Heart left ventricle (tissue), 13 donors: Measurements from ENCODE around the gene DTWD2.
"Not testable (repeated sequence)": the region's sequence is repeated elsewhere in the genome, so short reads cannot be mapped to it uniquely, and the experiment has no call there.

Experiments
- POLR2A ChIP-seq, 2 donors: fragments of 450-650 bp; IDR thresholded peaks; one replicate each; pipeline ENCODE4 v1.6.1; 2017; ENCODE audit warnings: antibody characterized with exemption in 2 of 2, mild to moderate bottlenecking in 2 of 2, moderate library complexity in 2 of 2
- TF ChIP-seq, protein P1 (sequence below), 12 donors: fragments of 200-600 bp; sonication (generic) in 4 of 12; IDR thresholded peaks; one replicate each; pipeline versions ENCODE4 v1.5.0 to v1.8.0; 2018 to 2022; ENCODE audit warnings: antibody characterized with exemption in 12 of 12, mild to moderate bottlenecking in 5 of 12
- donor health status: ischemic (EF 13 %, LVEDD 7.1; RV severe dilation, severe dysfunction).
- donor health status: DM: no; HTN: yes; CAD: no.
- donor health status: DM: no; HTN: no; CAD: no.
- donor health status: ischemic (EF 25% LVEDD 6.9; RV normal size, moderate dysfunction).
- donor health status: ischemic (EF 25% LVEDD 5.7; RV mildly dilated, moderate dysfunction).
- donor health status: ischemic (EF 35%, LVEDD 5.7; RV mildly dilated, moderate dysfunction).
- donor health status: nonischemic (EF 11% LVEDD 7.7; RV severe dilation, severe dysfunction).
- donor health status: DM: yes; HTN: yes; CAD: no.
- donor health status: PGD.
- donor health status: ischemic (EF 29% LVEDD 5.4; RV normal size, mild dysfunction).
- donor health status: nonischemic (EF 23%, LVEDD 6.1; RV moderate dilation, normal function).

DNA sequence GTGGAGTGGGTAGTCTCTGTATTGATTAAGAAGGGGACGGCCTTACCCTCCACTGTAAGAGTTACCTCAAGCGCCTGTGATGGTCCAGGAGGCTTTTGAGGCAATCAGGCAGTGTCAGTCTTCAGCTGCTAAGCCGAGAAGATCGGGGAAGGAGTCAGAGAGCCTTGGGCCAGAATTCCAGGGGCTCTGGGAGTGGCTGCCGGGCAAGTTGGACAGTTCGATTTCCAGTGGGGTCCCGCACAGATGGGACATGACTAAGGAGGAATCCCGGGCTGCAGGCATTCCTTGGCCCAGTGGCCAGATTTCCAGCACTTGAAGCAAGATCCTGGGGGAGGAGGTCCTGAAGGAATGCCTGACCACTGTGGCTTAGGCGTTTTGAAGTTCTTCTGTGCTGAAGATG is 38.0 kb downstream of the DTWD2 start:
- TF ChIP-seq, protein P1, sequence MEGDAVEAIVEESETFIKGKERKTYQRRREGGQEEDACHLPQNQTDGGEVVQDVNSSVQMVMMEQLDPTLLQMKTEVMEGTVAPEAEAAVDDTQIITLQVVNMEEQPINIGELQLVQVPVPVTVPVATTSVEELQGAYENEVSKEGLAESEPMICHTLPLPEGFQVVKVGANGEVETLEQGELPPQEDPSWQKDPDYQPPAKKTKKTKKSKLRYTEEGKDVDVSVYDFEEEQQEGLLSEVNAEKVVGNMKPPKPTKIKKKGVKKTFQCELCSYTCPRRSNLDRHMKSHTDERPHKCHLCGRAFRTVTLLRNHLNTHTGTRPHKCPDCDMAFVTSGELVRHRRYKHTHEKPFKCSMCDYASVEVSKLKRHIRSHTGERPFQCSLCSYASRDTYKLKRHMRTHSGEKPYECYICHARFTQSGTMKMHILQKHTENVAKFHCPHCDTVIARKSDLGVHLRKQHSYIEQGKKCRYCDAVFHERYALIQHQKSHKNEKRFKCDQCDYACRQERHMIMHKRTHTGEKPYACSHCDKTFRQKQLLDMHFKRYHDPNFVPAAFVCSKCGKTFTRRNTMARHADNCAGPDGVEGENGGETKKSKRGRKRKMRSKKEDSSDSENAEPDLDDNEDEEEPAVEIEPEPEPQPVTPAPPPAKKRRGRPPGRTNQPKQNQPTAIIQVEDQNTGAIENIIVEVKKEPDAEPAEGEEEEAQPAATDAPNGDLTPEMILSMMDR (IDR thresholded peaks at IDR 0.05) = not testable (repeated sequence)
- TF ChIP-seq POLR2A (IDR thresholded peaks at IDR 0.05) = not testable (repeated sequence)
